ENCODE results near the gene CDH24.

Gene CDH24

GRCh38 chr14:23043145-23043544, 14.2 kb downstream of the CDH24 start:
- no peak for DNase-seq

- DNase-seq: no peak
These were observed 15.0 kb downstream of the CDH24 start, which contains the start of gene PSMB11 for GRCh38 chr14:23042162-23042965. PSMB11 (plus strand) TSS chr14:23042212; CDS start chr14:23042226, 14 bp downstream.

GRCh38 chr14:23041729-23042128, 15.6 kb downstream of the CDH24 start:
- DNase-seq: no peak

- DNase-seq: no peak
These were observed 17.2 kb downstream of the CDH24 start for GRCh38 chr14:23040100-23040499.

GRCh38 chr14:23035303-23036144, 21.8 kb downstream of the CDH24 start:
- no peak for DNase-seq

GRCh38 chr14:23034498-23035302, 22.6 kb downstream of the CDH24 start, which contains the start of gene PSMB5:
PSMB5 (minus strand) TSS chr14:23034900; CDS start chr14:23034881, 19 bp downstream.
- DNase-seq: no peak

- no peak for DNase-seq
These were observed 23.4 kb downstream of the CDH24 start for GRCh38 chr14:23033801-23034497.

- DNase-seq: no peak
These were observed 24.0 kb downstream of the CDH24 start for GRCh38 chr14:23033251-23033727.

GRCh38 chr14:23030936-23031335, 26.4 kb downstream of the CDH24 start:
- DNase-seq: no peak

GRCh38 chr14:23028799-23029198, 28.5 kb downstream of the CDH24 start:
- no peak for DNase-seq

GRCh38 chr14:23025151-23025814, 32.0 kb downstream of the CDH24 start:
- no peak for DNase-seq

- no peak for DNase-seq
These were observed 32.7 kb downstream of the CDH24 start for GRCh38 chr14:23024612-23025075.

- no peak for DNase-seq
These were observed 33.5 kb downstream of the CDH24 start for GRCh38 chr14:23023795-23024152.

GRCh38 chr14:23023022-23023794, 34.1 kb downstream of the CDH24 start:
- DNase-seq: no peak

- DNase-seq: no peak
These were observed 35.4 kb downstream of the CDH24 start for GRCh38 chr14:23021889-23022442.

- DNase-seq: no peak
These were observed 35.9 kb downstream of the CDH24 start for GRCh38 chr14:23021434-23021833.

- DNase-seq: no peak
These were observed 36.9 kb downstream of the CDH24 start for GRCh38 chr14:23020143-23021128.

- no peak for DNase-seq
These were observed 39.2 kb downstream of the CDH24 start for GRCh38 chr14:23018107-23018506.

GRCh38 chr14:23017091-23017490, 40.2 kb downstream of the CDH24 start:
- no peak for DNase-seq
